GM23248 (cell line): ENCODE results near the gene BICRA.

ENCODE experiments used
- EZH2 ChIP-seq: fragments of 200-600 bp; sonication (generic); IDR thresholded peaks from 2 replicates; pipeline ENCODE4 v1.6.1; 2018; ENCODE audit warnings: antibody characterized with exemption, mild to moderate bottlenecking; ENCODE audit not compliant: insufficient read depth, poor library complexity, severe bottlenecking
- EZH2phosphoT487 ChIP-seq: fragments of 200-600 bp; sonication (generic); IDR thresholded peaks from 2 replicates; pipeline ENCODE4 v1.6.1; 2018; ENCODE audit warnings: antibody characterized with exemption, moderate library complexity, mild to moderate bottlenecking, low read depth; ENCODE audit not compliant: insufficient read depth

DNA sequence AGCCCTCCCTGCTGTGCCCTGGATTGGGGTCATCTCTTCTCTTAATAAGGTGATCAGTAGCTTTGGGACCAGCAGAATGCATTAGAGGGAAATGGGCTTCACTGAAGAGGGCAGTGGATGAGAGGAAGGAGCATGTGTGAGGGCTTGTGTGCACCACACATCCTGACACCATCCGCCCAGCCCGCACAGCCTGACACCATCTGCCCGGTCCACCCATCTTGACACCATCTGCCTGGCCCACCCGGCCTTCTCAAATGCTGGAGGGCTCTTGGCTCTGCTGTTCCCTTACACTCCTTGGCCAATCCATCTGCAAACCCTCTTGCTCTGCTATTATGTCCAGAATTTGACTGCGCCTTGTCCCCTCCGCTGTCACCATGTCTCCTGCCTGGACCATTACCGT lies 41.8 kb downstream of the BICRA start:
- TF ChIP-seq EZH2 (no peak), EZH2phosphoT487 (no peak)
